ENCODE measurements around the gene KRT9. TPM values are rescaled to one million over a fixed set of nuclear protein-coding genes. Genes with fewer than 3 reads are reported as not detected.
"Not testable (repeated sequence)": the region's sequence is repeated elsewhere in the genome, so short reads cannot be mapped to it uniquely, and the experiment has no call there.

Gene KRT9
- total RNA-seq, 2 experiments from 2014 or later, result not detected

- intact Hi-C loops (cut with micrococcal nuclease); H3K27ac Mint-ChIP-seq; H3K4me3 Mint-ChIP-seq; H3K36me3 Mint-ChIP-seq (ENCODE audit: low read depth); H3K9me3 Mint-ChIP-seq; H3K27me3 Mint-ChIP-seq (ENCODE audit: low read depth); CTCF ChIA-PET; H3K4me1 Mint-ChIP-seq (ENCODE audit: low read depth); DNase-seq: not testable (repeated sequence)
These were observed 42.9 kb upstream of the KRT9 start for GRCh38 chr17:41614767-41615166.

GRCh38 chr17:41614098-41614497, 42.2 kb upstream of the KRT9 start:
- Mint-ChIP-seq H3K36me3 (ENCODE audit: low read depth) (no peaks in the 10 kb centered on the region), H3K27me3 (ENCODE audit: low read depth) (peaks cover 4% of the 10 kb centered on the region), H3K4me3 (no peak overlapping the region), H3K4me1 (ENCODE audit: low read depth) (no peaks in the 10 kb centered on the region), H3K9me3 (no peaks in the 10 kb centered on the region), H3K27ac (no peak overlapping the region)
- DNase-seq, result no peak
- CTCF ChIA-PET, result no interaction called here
- intact Hi-C loops (cut with micrococcal nuclease), result no loop called here

- Mint-ChIP-seq H3K27ac (no peak overlapping the region), H3K4me3 (no peak overlapping the region), H3K36me3 (ENCODE audit: low read depth) (no peaks in the 10 kb centered on the region), H3K4me1 (ENCODE audit: low read depth) (no peaks in the 10 kb centered on the region), H3K9me3 (no peaks in the 10 kb centered on the region), H3K27me3 (ENCODE audit: low read depth) (peaks cover 9% of the 10 kb centered on the region)
- no peak for DNase-seq
- CTCF ChIA-PET, result no interaction called here
- intact Hi-C loops (cut with micrococcal nuclease), result no loop called here
These were observed 41.6 kb upstream of the KRT9 start for GRCh38 chr17:41613277-41614082.

DNA sequence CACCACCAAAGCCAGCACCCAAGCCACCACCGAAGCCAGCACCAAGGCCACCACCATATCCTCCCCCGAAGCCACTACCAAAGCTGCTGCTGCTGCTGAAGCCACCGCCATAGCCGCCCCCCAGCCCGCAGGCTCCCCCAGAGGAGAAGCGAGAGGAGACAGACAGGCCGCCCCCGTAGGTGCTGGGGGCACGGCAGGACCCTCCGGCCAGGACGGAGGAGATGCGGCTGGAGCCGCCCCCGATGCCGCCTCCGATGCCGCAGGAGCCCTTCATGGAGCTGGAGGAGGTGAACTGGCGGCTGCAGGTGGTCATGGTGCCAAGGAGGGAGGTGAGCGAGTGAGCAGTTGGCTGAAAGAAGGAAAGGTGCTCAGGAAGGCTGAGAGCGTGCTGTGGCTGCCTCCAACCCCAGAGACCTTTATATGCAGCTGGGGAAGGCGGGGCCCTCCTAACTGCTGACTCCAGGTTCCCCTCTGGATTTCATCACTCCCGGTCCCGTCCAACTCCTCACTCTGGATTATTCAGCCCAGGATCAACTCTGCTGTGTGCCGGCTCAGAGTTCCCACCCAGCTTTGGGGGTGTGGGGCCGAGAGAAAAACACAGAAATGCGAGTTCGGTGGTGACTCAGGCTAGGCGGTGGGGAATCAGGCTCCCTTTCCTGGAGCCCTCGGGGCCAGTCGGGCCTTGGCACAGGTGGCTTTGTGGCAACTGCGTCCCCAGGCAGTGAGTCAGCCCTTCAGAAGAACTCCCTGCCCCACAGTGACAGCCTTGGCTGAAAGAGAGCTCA, 40.7 kb upstream of the KRT9 start, which contains the start of gene KRT16:
KRT16 (minus strand) TSS at position 392 of the 785 bp plus-strand sequence; CDS start at position 313, 79 bp downstream.
- H3K27ac Mint-ChIP-seq; H3K9me3 Mint-ChIP-seq; CTCF ChIA-PET; DNase-seq; H3K36me3 Mint-ChIP-seq (ENCODE audit: low read depth); intact Hi-C loops (cut with micrococcal nuclease); H3K4me3 Mint-ChIP-seq; H3K4me1 Mint-ChIP-seq (ENCODE audit: low read depth); H3K27me3 Mint-ChIP-seq (ENCODE audit: low read depth): not testable (repeated sequence)

DNA sequence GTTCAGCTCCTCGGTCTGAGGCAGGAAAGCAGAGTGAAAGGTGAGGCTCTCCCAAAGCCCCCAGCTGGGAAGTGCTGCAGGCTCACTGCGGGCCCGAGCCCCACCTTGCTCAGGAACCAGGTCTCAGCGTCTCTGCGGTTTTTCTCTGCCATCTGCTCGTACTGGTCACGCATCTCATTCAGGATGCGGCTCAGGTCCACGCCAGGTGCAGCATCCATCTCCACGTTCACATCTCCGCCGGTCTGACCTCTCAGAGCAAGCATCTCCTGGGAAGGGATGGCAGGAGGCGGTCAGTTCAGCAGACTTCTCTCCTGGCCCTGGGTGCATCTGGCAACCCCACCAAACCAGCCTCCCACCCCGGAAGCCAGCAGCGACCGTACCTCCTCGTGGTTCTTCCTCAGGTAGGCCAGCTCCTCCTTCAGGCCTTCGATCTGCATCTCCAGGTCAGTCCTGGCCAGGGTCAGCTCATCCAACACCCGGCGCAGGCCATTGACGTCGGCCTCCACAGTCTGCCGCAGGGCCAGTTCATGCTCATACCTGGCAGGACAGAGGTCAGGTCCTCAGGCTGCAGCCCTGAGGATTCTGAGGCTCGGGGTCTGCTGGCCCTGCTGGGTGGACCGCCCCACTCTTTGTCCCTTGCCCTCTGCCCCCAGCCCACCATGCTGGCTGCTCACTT, 39.2 kb upstream of the KRT9 start:
- CTCF ChIA-PET, result no interaction called here

DNA sequence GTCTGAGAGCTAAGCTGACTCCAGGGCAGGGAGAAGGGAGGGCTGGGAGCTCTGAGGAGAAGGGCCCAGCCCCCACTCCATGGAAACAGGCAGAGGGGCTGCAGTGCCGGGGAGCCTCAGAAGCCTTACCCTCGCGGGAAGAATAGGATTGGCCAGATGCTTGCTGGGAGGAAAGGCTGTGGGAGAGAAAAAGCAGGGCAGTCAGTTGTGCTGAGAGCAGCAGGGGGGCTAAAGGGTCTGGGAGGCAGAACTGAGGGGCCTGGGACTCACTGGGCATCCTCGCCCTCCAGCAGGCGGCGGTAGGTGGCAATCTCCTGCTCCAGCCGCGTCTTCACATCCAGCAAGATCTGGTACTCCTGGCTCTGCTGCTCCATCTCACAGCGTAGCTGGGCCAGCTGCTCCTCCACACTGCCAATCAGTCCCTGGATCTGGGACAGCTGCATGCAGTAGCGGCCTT, 38.2 kb upstream of the KRT9 start:
- H3K4me3 Mint-ChIP-seq; H3K4me1 Mint-ChIP-seq (ENCODE audit: low read depth); H3K27ac Mint-ChIP-seq; intact Hi-C loops (cut with micrococcal nuclease); CTCF ChIA-PET; DNase-seq: not testable (repeated sequence)
- Mint-ChIP-seq H3K27me3 (ENCODE audit: low read depth) (peaks cover 24% of the 10 kb centered on the region), H3K36me3 (ENCODE audit: low read depth) (peaks cover 10% of the 10 kb centered on the region), H3K9me3 (peaks cover 17% of the 10 kb centered on the region)

More for the DNA sequence above, 39.2 kb upstream of the KRT9 start:
- Mint-ChIP-seq H3K27ac (no peak overlapping the region), H3K4me1 (ENCODE audit: low read depth) (no peaks in the 10 kb centered on the region), H3K9me3 (peaks cover 13% of the 10 kb centered on the region), H3K36me3 (ENCODE audit: low read depth) (peaks cover 10% of the 10 kb centered on the region), H3K27me3 (ENCODE audit: low read depth) (peaks cover 19% of the 10 kb centered on the region), H3K4me3 (no peak overlapping the region)
- intact Hi-C loops (cut with micrococcal nuclease), result no loop called here
- DNase-seq, result no peak

GRCh38 chr17:41606930-41607329, 35.1 kb upstream of the KRT9 start:
- CTCF ChIA-PET, result interaction anchor here (0.9 kb wide), 1 partner anchor 58 kb away, joined by 3 read pairs; no protein-coding TSS in a partner anchor
- H3K27ac Mint-ChIP-seq; intact Hi-C loops (cut with micrococcal nuclease); H3K4me3 Mint-ChIP-seq; DNase-seq; H3K4me1 Mint-ChIP-seq (ENCODE audit: low read depth): not testable (repeated sequence)
- Mint-ChIP-seq H3K36me3 (ENCODE audit: low read depth) (peaks cover 10% of the 10 kb centered on the region), H3K27me3 (ENCODE audit: low read depth) (peaks cover 34% of the 10 kb centered on the region), H3K9me3 (peaks cover 17% of the 10 kb centered on the region)

GRCh38 chr17:41602524-41602923, 30.7 kb upstream of the KRT9 start:
- no peak overlapping the region for H3K4me3 Mint-ChIP-seq
- peaks cover 19% of the 10 kb centered on the region for H3K9me3 Mint-ChIP-seq
- CTCF ChIA-PET, result interaction anchor here (1.2 to 1.4 kb wide), 2 partner anchors 54 to 60 kb away, joined by 3 to 6 read pairs; no protein-coding TSS in a partner anchor
- H3K4me1 Mint-ChIP-seq (ENCODE audit: low read depth), result no peaks in the 10 kb centered on the region
- peaks cover 25% of the 10 kb centered on the region for H3K27me3 Mint-ChIP-seq (ENCODE audit: low read depth)
- no peak overlapping the region for H3K27ac Mint-ChIP-seq
- DNase-seq, result no peak
- intact Hi-C loops (cut with micrococcal nuclease), result no loop called here
- H3K36me3 Mint-ChIP-seq (ENCODE audit: low read depth), result peaks cover 10% of the 10 kb centered on the region

- CTCF ChIA-PET, result no interaction called here
- no peaks in the 10 kb centered on the region for H3K36me3 Mint-ChIP-seq (ENCODE audit: low read depth)
These were observed 28.5 kb upstream of the KRT9 start for GRCh38 chr17:41600318-41600717.

DNA sequence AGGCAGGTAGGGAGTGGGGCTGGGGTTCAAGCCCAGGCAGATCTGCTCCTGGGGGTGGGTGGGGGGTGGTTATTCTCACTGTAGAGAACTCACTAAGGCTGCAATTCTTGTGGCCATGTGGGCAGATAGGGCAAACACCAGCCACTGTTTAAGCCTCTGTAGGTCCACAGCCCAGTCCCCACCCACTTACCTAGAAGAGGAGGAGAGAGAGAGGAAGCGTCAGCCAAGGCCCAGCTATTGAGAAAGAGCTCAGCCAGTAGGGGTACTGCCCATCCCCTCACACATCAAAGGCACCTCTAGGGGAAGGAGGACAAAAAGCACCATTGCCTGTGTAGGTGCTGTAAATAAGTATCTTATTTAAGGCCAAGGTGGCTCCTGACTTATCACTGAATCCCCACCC, 27.8 kb upstream of the KRT9 start:
- H3K4me1 Mint-ChIP-seq (ENCODE audit: low read depth), result no peaks in the 10 kb centered on the region
- CTCF ChIA-PET, result no interaction called here
- no peak for DNase-seq
- peaks cover 10% of the 10 kb centered on the region for H3K27me3 Mint-ChIP-seq (ENCODE audit: low read depth)
- H3K27ac Mint-ChIP-seq, result no peak overlapping the region
- peaks cover 2% of the 10 kb centered on the region for H3K9me3 Mint-ChIP-seq
- H3K4me3 Mint-ChIP-seq, result no peak overlapping the region
- intact Hi-C loops (cut with micrococcal nuclease), result no loop called here
- H3K36me3 Mint-ChIP-seq (ENCODE audit: low read depth), result no peaks in the 10 kb centered on the region

More at GRCh38 chr17:41600318-41600717, 28.5 kb upstream of the KRT9 start:
- intact Hi-C loops (cut with micrococcal nuclease), result no loop called here
- DNase-seq, result no peak
- no peak overlapping the region for H3K27ac Mint-ChIP-seq
- no peaks in the 10 kb centered on the region for H3K4me1 Mint-ChIP-seq (ENCODE audit: low read depth)
- peaks cover 10% of the 10 kb centered on the region for H3K27me3 Mint-ChIP-seq (ENCODE audit: low read depth)
- H3K4me3 Mint-ChIP-seq, result no peak overlapping the region
- H3K9me3 Mint-ChIP-seq, result peaks cover 2% of the 10 kb centered on the region

DNA sequence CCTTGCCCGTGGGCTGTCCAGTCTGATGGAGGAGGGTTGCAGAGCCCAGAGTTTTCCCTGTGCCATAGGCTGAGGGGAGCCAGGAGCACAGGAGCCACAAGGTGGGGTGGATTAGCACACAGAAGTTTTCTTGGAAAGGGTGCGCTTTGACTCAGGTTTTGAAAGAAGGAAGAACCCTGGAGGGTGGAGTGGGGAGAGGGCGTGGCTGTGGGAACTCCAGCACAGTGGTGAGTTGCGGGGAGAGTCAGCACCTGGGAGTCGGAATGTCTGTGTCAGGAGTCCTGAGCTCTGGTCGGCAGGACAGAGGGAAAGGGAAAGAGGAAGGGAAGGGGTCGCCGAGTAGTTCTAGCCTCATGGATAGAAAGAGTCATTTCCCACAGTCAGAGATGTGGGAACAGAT, 23.7 kb upstream of the KRT9 start:
- H3K4me1 Mint-ChIP-seq (ENCODE audit: low read depth), result no peaks in the 10 kb centered on the region
- no peak for DNase-seq
- no peak overlapping the region for H3K27ac Mint-ChIP-seq
- peaks cover 2% of the 10 kb centered on the region for H3K9me3 Mint-ChIP-seq
- peaks cover 5% of the 10 kb centered on the region for H3K27me3 Mint-ChIP-seq (ENCODE audit: low read depth)
- H3K36me3 Mint-ChIP-seq (ENCODE audit: low read depth), result no peaks in the 10 kb centered on the region
- intact Hi-C loops (cut with micrococcal nuclease), result no loop called here
- CTCF ChIA-PET, result interaction anchor here (0.6 kb wide), 1 partner anchor 18 kb away, joined by 3 read pairs; no protein-coding TSS in a partner anchor
- H3K4me3 Mint-ChIP-seq, result no peak overlapping the region

GRCh38 chr17:41594363-41594915, 22.6 kb upstream of the KRT9 start:
- intact Hi-C loops (cut with micrococcal nuclease), result no loop called here
- CTCF ChIA-PET, result no interaction called here
- H3K4me3 Mint-ChIP-seq, result no peak overlapping the region
- no peak for DNase-seq
- H3K36me3 Mint-ChIP-seq (ENCODE audit: low read depth), result no peaks in the 10 kb centered on the region
- peaks cover 5% of the 10 kb centered on the region for H3K27me3 Mint-ChIP-seq (ENCODE audit: low read depth)
- peaks cover 2% of the 10 kb centered on the region for H3K9me3 Mint-ChIP-seq
- H3K4me1 Mint-ChIP-seq (ENCODE audit: low read depth), result no peaks in the 10 kb centered on the region
- H3K27ac Mint-ChIP-seq, result no peak overlapping the region

Data from activated naive CD4-positive, alpha-beta T cell treated with anti-CD3 and anti-CD28 coated beads for 36 hours (primary cell).